Measurements from ENCODE around the gene NDUFA3. TPM values are rescaled to one million over a fixed set of nuclear protein-coding genes. Genes with fewer than 3 reads are reported as not detected.

Gene NDUFA3
- 100 to 1,000 TPM in 2 of 6 donors, 10 to 100 TPM in 4; 11.5 to 127 (median 49.5) TPM for total RNA-seq

GRCh38 chr19:54102421-54103169 is at the start of gene NDUFA3:
TSS of gene NDUFA3 (plus strand) at chr19:54102855. CDS start at chr19:54102879, 24 bp downstream.
- DNase-seq (peak; percentile 99), ATAC-seq (ENCODE audit: low FRiP score in 2 of 2) (peak; percentile 99 to 100)
- TF ChIP-seq, protein P1, sequence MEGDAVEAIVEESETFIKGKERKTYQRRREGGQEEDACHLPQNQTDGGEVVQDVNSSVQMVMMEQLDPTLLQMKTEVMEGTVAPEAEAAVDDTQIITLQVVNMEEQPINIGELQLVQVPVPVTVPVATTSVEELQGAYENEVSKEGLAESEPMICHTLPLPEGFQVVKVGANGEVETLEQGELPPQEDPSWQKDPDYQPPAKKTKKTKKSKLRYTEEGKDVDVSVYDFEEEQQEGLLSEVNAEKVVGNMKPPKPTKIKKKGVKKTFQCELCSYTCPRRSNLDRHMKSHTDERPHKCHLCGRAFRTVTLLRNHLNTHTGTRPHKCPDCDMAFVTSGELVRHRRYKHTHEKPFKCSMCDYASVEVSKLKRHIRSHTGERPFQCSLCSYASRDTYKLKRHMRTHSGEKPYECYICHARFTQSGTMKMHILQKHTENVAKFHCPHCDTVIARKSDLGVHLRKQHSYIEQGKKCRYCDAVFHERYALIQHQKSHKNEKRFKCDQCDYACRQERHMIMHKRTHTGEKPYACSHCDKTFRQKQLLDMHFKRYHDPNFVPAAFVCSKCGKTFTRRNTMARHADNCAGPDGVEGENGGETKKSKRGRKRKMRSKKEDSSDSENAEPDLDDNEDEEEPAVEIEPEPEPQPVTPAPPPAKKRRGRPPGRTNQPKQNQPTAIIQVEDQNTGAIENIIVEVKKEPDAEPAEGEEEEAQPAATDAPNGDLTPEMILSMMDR (IDR thresholded peaks at IDR 0.05) = peak in 1 of 6 experiments; percentile 36
- TF ChIP-seq POLR2A (IDR thresholded peaks at IDR 0.05) (peak in 2 of 4 donors; percentile 39 to 84), EP300 (IDR thresholded peaks at IDR 0.05) (no peak), POLR2AphosphoS5 (IDR thresholded peaks at IDR 0.05) (peak; percentile 74 to 92)
- H3K27me3 ChIP-seq = no peaks in the 10 kb centered on the region
- H3K9me3 ChIP-seq = no peaks in the 10 kb centered on the region
- peak within 1 kb of the TSS; percentile 86 to 100 (median 98) for H3K4me3 ChIP-seq
- peaks cover 12 to 22% (median 13%) of the 10 kb centered on the region in 4 donors for H3K4me1 ChIP-seq
- 4 to 6% methylated on average over 18 to 29 of the region's 54 CpGs for WGBS, 2 donors
- H3K36me3 ChIP-seq = peaks cover 5 to 23% (median 20%) of the 10 kb centered on the region in 4 donors
- peak within 1 kb of the TSS; percentile 58 to 91 (median 77) for H3K27ac ChIP-seq

DNA sequence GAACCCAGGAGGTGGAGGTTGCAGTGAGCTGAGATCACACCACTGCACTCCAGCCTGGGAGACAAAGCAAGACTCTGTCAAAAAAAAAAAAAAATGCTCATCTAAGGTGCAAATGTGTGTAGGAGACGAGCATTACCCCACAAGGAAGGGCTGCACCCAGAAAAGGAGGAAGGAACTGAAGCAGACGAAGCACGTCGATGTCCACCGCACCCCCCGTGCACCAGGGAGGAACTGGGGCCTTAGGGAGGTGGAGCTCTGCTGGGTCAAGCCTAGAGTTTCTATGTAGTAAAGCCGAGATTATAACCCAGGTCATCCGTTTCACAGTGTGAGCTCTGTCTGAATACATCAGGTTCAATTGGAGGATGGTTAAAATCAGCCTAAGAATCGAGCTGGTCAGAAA is 40.0 kb upstream of the NDUFA3 start:
- ATAC-seq (ENCODE audit: low FRiP score in 2 of 2) (peak; percentile 73 to 81), DNase-seq (peak in 1 of 2 donors; percentile 64)
- TF ChIP-seq POLR2AphosphoS5 (IDR thresholded peaks at IDR 0.05) (no peak), POLR2A (IDR thresholded peaks at IDR 0.05) (no peak), EP300 (IDR thresholded peaks at IDR 0.05) (no peak)
- TF ChIP-seq, protein P1 (IDR thresholded peaks at IDR 0.05) = no peak
- 36 to 40% methylated on average over 9 of the region's 9 CpGs for WGBS, 2 donors
- no peak overlapping the region for H3K4me3 ChIP-seq
- no peaks in the 10 kb centered on the region for H3K9me3 ChIP-seq
- no peaks in the 10 kb centered on the region for H3K36me3 ChIP-seq
- no peaks in the 10 kb centered on the region for H3K4me1 ChIP-seq
- no peaks in the 10 kb centered on the region for H3K27me3 ChIP-seq
- H3K27ac ChIP-seq = no peak overlapping the region

GRCh38 chr19:54063350-54064116 is 39.1 kb upstream of the NDUFA3 start, which contains the start of gene VSTM1:
TSS of gene VSTM1 (minus strand) at chr19:54063897. CDS start at chr19:54063777, 120 bp downstream.
- WGBS, 2 donors = 70 to 71% methylated on average over 34 of the region's 34 CpGs
- H3K4me1 ChIP-seq = no peaks in the 10 kb centered on the region
- H3K36me3 ChIP-seq = no peaks in the 10 kb centered on the region
- peak in 1 of 2 donors; percentile 40 for ATAC-seq (ENCODE audit: low FRiP score in 2 of 2)
- H3K27ac ChIP-seq = peak within 1 kb of the TSS in 2 of 4 donors; percentile 7 to 34
- H3K4me3 ChIP-seq = no peak within 1 kb of the TSS
- TF ChIP-seq, protein P1 (IDR thresholded peaks at IDR 0.05) = no peak
- TF ChIP-seq POLR2AphosphoS5 (IDR thresholded peaks at IDR 0.05) = no peak
- TF ChIP-seq POLR2A (IDR thresholded peaks at IDR 0.05) = no peak
- no peak for TF ChIP-seq EP300 (IDR thresholded peaks at IDR 0.05)
- DNase-seq = no peak
- no peaks in the 10 kb centered on the region for H3K9me3 ChIP-seq
- H3K27me3 ChIP-seq = no peaks in the 10 kb centered on the region

GRCh38 chr19:54069470-54069869 is 33.2 kb upstream of the NDUFA3 start:
- no peak overlapping the region for H3K27ac ChIP-seq

More at GRCh38 chr19:54069470-54069869, 33.2 kb upstream of the NDUFA3 start:
- Histone ChIP-seq H3K4me3 (no peak overlapping the region), H3K9me3 (peaks cover 0 to 4% (median 0%) of the 10 kb centered on the region in 4 donors), H3K27me3 (no peaks in the 10 kb centered on the region), H3K36me3 (no peaks in the 10 kb centered on the region), H3K4me1 (no peaks in the 10 kb centered on the region)
- DNase-seq (no peak), ATAC-seq (ENCODE audit: low FRiP score in 2 of 2) (no peak)
- no peak for TF ChIP-seq POLR2A (IDR thresholded peaks at IDR 0.05)
- TF ChIP-seq, protein P1 (IDR thresholded peaks at IDR 0.05) = no peak
- TF ChIP-seq EP300 (IDR thresholded peaks at IDR 0.05) = no peak
- TF ChIP-seq POLR2AphosphoS5 (IDR thresholded peaks at IDR 0.05) = no peak
- WGBS, 2 donors = 52 to 56% methylated on average over 5 of the region's 5 CpGs

All from upper lobe of left lung (tissue), 6 donors.